ENCODE results near the gene COL4A4.

COL4A4 gene

GRCh38 chr2:226978300-226978699 is 185.7 kb downstream of the COL4A4 start:
- FAIRE-seq, result no peak

GRCh38 chr2:226977775-226978190 is 186.2 kb downstream of the COL4A4 start:
- FAIRE-seq, result no peak

GRCh38 chr2:226973816-226974215 is 190.2 kb downstream of the COL4A4 start:
- FAIRE-seq, result no peak

GRCh38 chr2:226971770-226972169 is 192.2 kb downstream of the COL4A4 start:
- FAIRE-seq, result no peak

- FAIRE-seq, result no peak
These were observed 192.9 kb downstream of the COL4A4 start for GRCh38 chr2:226971084-226971483.

GRCh38 chr2:226970362-226970761 is 193.6 kb downstream of the COL4A4 start:
- FAIRE-seq, result no peak

GRCh38 chr2:226969417-226970080 is 194.5 kb downstream of the COL4A4 start:
- no peak for FAIRE-seq

- FAIRE-seq, result no peak
These were observed 198.6 kb downstream of the COL4A4 start for GRCh38 chr2:226965376-226965775.

GRCh38 chr2:226963528-226963927 is 200.5 kb downstream of the COL4A4 start:
- no peak for FAIRE-seq

- FAIRE-seq, result no peak
These were observed 201.7 kb downstream of the COL4A4 start for GRCh38 chr2:226962176-226962773.

- no peak for FAIRE-seq
These were observed 204.6 kb downstream of the COL4A4 start for GRCh38 chr2:226959418-226959817.

GRCh38 chr2:226956659-226957058 is 207.3 kb downstream of the COL4A4 start:
- FAIRE-seq, result no peak

GRCh38 chr2:226953826-226954225 is 210.2 kb downstream of the COL4A4 start:
- no peak for FAIRE-seq

GRCh38 chr2:226953206-226953605 is 210.8 kb downstream of the COL4A4 start:
- FAIRE-seq, result no peak

Data from G401.6 (cell line).